ENCODE measurements around the gene NFATC4. TPM values are rescaled to one million over a fixed set of nuclear protein-coding genes. Genes with fewer than 3 reads are reported as not detected.
A peak's percentile ranks its signal among the peaks of the same experiment; 100 is the strongest.

The NFATC4 gene
- total and polyA plus RNA-seq, 8 donors = 3.3 to 97.9 (median 12.7) TPM

DNA sequence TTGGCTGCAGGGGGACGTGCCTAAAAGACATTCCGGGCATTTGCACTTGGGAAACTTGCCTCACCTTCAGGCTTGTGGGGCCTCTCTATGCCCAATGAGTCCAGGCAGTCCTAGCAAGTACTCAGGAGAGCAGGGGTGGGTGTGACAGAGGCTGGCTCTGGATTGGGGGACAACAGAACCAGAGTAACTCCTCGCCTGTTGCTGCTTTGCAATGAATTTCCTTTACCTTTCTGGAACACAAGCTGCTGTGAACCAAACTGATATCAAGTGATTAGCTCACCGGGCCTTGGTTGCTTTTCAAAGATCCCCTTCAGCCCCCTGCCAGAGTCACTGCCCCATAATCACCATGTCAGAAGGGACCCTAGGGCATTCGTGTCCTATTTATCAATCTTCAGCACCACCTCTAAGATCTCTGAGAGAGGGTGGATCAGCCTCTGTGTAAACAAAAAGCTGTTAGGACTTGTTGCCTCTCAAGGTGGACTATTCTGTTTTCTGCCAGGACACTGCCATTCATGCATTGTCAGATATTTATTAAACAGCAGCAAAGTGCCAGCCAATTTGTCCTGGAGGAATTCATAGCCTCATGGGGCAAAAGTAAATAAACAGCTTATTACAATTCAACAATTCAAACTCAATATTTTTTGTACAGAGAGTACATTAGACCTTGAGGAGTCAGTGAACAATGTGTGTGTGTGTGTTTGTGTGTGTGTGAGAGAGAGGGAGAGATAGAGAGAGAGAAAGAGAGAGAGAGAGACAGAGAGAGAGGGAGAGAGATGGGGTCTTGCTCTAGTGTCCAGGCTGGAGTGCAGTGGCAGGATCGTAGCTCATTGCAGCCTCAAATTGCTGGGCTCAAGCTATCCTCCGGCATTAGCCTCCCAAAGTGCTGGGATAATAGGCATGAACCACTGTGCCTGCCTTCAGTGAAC lies 11.3 kb downstream of the NFATC4 start:
- TF ChIP-seq, protein P1, sequence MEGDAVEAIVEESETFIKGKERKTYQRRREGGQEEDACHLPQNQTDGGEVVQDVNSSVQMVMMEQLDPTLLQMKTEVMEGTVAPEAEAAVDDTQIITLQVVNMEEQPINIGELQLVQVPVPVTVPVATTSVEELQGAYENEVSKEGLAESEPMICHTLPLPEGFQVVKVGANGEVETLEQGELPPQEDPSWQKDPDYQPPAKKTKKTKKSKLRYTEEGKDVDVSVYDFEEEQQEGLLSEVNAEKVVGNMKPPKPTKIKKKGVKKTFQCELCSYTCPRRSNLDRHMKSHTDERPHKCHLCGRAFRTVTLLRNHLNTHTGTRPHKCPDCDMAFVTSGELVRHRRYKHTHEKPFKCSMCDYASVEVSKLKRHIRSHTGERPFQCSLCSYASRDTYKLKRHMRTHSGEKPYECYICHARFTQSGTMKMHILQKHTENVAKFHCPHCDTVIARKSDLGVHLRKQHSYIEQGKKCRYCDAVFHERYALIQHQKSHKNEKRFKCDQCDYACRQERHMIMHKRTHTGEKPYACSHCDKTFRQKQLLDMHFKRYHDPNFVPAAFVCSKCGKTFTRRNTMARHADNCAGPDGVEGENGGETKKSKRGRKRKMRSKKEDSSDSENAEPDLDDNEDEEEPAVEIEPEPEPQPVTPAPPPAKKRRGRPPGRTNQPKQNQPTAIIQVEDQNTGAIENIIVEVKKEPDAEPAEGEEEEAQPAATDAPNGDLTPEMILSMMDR (IDR thresholded peaks at IDR 0.05) = no peak
- intact Hi-C loops (cut with DNase I) = no loop called here
- H3K27ac ChIP-seq = no peak overlapping the region
- H3K9me3 ChIP-seq = no peaks in the 10 kb centered on the region
- H3K27me3 ChIP-seq = no peaks in the 10 kb centered on the region
- no peak overlapping the region for H3K4me3 ChIP-seq
- DNase-seq (no peak), ATAC-seq (peak in 1 of 4 donors; percentile 42), FAIRE-seq (no peak)
- 60 to 65% methylated on average over 7 of the region's 7 CpGs for WGBS, 2 donors
- H3K36me3 ChIP-seq = no peaks in the 10 kb centered on the region
- H3K4me1 ChIP-seq = no peaks in the 10 kb centered on the region

DNA sequence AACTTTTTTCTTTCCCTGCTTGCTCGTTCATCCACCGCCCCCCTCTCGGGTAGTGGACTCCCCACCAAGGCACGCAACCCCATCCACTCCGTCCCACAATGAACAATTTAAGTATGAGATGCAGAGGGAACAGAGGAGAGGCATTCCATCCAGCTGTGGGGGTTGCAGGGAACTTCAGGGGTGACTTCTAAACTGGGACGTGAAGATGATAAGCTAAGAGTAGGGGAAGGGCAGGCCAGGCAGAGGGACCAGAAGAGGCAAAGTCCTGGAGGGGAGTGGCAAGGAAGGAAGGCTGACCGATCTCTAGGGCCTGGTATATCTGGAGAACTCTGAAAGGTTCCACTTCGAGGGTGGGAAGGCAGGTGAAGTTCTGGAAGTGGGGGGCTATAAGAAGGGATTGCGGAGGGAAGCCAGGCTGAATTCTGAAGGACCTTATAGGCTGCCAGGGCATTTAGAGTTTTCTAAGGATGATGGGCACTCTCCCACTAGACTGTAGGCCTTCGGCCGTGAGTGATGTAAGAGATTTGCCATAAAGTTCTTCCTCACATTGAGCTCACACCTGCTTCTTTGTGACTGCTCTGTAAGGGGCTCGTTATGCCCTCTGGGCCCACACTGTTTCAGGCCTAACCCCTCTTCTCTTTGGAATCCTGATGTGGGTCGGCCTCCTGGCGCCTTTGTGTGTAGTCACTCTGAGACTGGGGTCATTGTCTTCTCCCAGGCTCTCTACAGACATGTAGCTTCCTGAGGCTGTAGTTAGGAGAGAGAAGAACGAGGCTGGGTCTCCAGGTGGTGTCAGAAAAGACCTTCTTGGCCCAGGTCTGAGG lies 12.1 kb downstream of the NFATC4 start:
- H3K27me3 ChIP-seq = no peaks in the 10 kb centered on the region
- no peaks in the 10 kb centered on the region for H3K9me3 ChIP-seq
- intact Hi-C loops (cut with DNase I) = no loop called here
- TF ChIP-seq, protein P1 (IDR thresholded peaks at IDR 0.05) = no peak
- 77 to 85% methylated on average over 15 of the region's 15 CpGs for WGBS, 2 donors
- no peaks in the 10 kb centered on the region for H3K36me3 ChIP-seq
- ATAC-seq (no peak), FAIRE-seq (no peak), DNase-seq (no peak)
- no peak overlapping the region for H3K27ac ChIP-seq
- no peaks in the 10 kb centered on the region for H3K4me1 ChIP-seq
- no peak overlapping the region for H3K4me3 ChIP-seq

DNA sequence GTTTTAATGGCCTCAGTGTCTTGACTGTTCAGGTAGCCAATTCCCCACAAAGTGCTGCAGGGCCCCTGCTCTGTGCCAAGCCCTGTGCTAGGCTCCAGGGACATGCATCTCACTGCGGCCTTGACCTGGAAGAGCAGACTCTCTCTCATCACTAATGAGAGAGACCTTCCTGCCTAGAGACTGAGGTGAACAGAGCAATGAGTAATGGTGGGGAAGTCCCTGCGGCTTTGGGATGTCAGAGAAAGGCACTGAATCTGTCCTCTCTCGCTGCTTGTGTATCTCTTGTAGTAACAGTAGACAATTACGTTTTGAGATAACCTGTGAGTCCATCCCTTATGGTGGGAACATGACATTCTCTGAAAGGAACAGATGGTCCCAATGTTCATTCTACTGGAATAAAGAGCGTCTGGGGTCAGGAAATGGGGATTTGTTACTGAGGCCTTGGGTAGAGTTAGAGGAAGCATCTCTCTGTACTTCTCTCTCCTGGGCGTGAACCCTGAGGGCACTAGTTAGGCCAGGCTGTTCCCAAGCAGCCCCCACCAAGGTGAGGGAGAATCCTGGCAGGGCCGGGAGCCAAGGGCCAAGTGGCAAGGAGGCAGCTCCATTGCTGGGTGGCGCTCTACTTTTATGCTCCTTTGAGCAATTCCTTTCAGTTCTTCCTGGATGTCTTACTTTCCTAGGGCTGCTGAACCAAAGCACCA lies 13.5 kb downstream of the NFATC4 start:
- no peaks in the 10 kb centered on the region for H3K9me3 ChIP-seq
- 79 to 88% methylated on average over 8 of the region's 8 CpGs for WGBS, 2 donors
- H3K36me3 ChIP-seq = no peaks in the 10 kb centered on the region
- no peak overlapping the region for H3K27ac ChIP-seq
- H3K4me1 ChIP-seq = no peaks in the 10 kb centered on the region
- peak in 1 of 4 donors; percentile 17 for ATAC-seq
- TF ChIP-seq, protein P1 (IDR thresholded peaks at IDR 0.05) = no peak
- FAIRE-seq = no peak
- no peak for DNase-seq
- intact Hi-C loops (cut with DNase I) = no loop called here
- H3K27me3 ChIP-seq = no peaks in the 10 kb centered on the region
- H3K4me3 ChIP-seq = no peak overlapping the region

DNA sequence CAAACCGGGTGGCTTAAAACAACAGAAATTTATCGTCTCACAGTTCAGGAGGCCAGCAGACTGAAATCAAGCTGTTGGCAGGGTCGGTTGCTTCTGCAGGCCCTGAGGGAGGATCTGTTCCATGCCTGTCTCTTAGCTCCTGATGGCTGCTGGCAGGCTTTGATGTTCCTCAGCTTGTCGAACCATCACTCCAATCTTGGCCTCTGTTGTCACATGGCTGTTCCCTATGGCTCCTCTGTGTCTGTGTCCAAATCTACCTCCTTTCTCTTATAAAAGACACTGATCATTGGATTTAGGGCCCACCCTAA lies 14.0 kb downstream of the NFATC4 start:
- FAIRE-seq (no peak), DNase-seq (no peak), ATAC-seq (no peak)
- no peaks in the 10 kb centered on the region for H3K4me1 ChIP-seq
- no peak overlapping the region for H3K4me3 ChIP-seq
- H3K27me3 ChIP-seq = no peaks in the 10 kb centered on the region
- WGBS, 2 donors = 74 to 89% methylated on average over 4 of the region's 4 CpGs
- H3K27ac ChIP-seq = no peak overlapping the region
- no peaks in the 10 kb centered on the region for H3K36me3 ChIP-seq
- TF ChIP-seq, protein P1 (IDR thresholded peaks at IDR 0.05) = no peak
- intact Hi-C loops (cut with DNase I) = no loop called here
- H3K9me3 ChIP-seq = no peaks in the 10 kb centered on the region

Data from pancreas (tissue), 10 donors.